NCI-H69 (cell line): Measurements from ENCODE around the gene SPATA3.
"Not testable (repeated sequence)": the region's sequence is repeated elsewhere in the genome, so short reads cannot be mapped to it uniquely, and the experiment has no call there.

ENCODE experiments used
- DNase-seq: peaks from one replicate; lab custom pipeline; 2025; lab: John Stamatoyannopoulos, UW

The SPATA3 gene

GRCh38 chr2:230998882-230999281 lies 3.0 kb downstream of the SPATA3 start:
- DNase-seq = no peak

GRCh38 chr2:230999477-230999876 lies 3.6 kb downstream of the SPATA3 start:
- no peak for DNase-seq

GRCh38 chr2:231000211-231000904 lies 4.4 kb downstream of the SPATA3 start:
- peak; percentile 2 for DNase-seq

- DNase-seq = no peak
These were observed 5.1 kb downstream of the SPATA3 start for GRCh38 chr2:231001036-231001435.

- no peak for DNase-seq
These were observed 6.0 kb downstream of the SPATA3 start for GRCh38 chr2:231001921-231002320.

- no peak for DNase-seq
These were observed 6.7 kb downstream of the SPATA3 start for GRCh38 chr2:231002641-231003040.

GRCh38 chr2:231003186-231003585 lies 7.3 kb downstream of the SPATA3 start:
- DNase-seq = no peak

GRCh38 chr2:231004930-231005329 lies 9.0 kb downstream of the SPATA3 start:
- DNase-seq = not testable (repeated sequence)

GRCh38 chr2:231007286-231008098 lies 11.6 kb downstream of the SPATA3 start:
- no peak for DNase-seq

GRCh38 chr2:231008131-231008530 lies 12.2 kb downstream of the SPATA3 start:
- DNase-seq = no peak

- no peak for DNase-seq
These were observed 13.5 kb downstream of the SPATA3 start for GRCh38 chr2:231009236-231009919.

- DNase-seq = no peak
These were observed 14.3 kb downstream of the SPATA3 start for GRCh38 chr2:231010201-231010730.

- no peak for DNase-seq
These were observed 15.6 kb downstream of the SPATA3 start for GRCh38 chr2:231011526-231011925.

- DNase-seq = no peak
These were observed 16.5 kb downstream of the SPATA3 start for GRCh38 chr2:231012463-231012862.

- DNase-seq = no peak
These were observed 17.9 kb downstream of the SPATA3 start for GRCh38 chr2:231013820-231014219.

- DNase-seq = no peak
These were observed 19.6 kb downstream of the SPATA3 start for GRCh38 chr2:231015478-231015877.

- DNase-seq = no peak
These were observed 20.0 kb downstream of the SPATA3 start for GRCh38 chr2:231015926-231016325.

- no peak for DNase-seq
These were observed 20.8 kb downstream of the SPATA3 start for GRCh38 chr2:231016566-231017230.

- peak; percentile 52 for DNase-seq
These were observed 21.3 kb downstream of the SPATA3 start for GRCh38 chr2:231017231-231017598.

GRCh38 chr2:231018184-231018583 lies 22.3 kb downstream of the SPATA3 start:
- no peak for DNase-seq

GRCh38 chr2:231025059-231025458 lies 29.1 kb downstream of the SPATA3 start:
- DNase-seq = not testable (repeated sequence)

GRCh38 chr2:231028889-231029288 lies 33.0 kb downstream of the SPATA3 start:
- no peak for DNase-seq
